Spleen (tissue), 11 donors: Measurements from ENCODE around the gene SDCBP2. TPM values are rescaled to one million over a fixed set of nuclear protein-coding genes. Genes with fewer than 3 reads are reported as not detected.

Experiments used
- DNase-seq: peaks from one replicate; pipeline ENCODE4 v3.0.0-alpha.2; 2020
- H3K27ac ChIP-seq, 8 donors: fragments of 200-600 bp; sonication (generic) in 7 of 8; 1 replicate in 4 of 8; 2 replicates in 4 of 8; pipeline versions ENCODE4 v1.5.0 to v1.8.0; 2016 to 2021; ENCODE audit warnings: inconsistent platforms in 4 of 8, mild to moderate bottlenecking in 4 of 8, moderate library complexity in 1 of 8
- H3K27me3 ChIP-seq, 7 donors: fragments of 200-600 bp; sonication (generic) in 6 of 7; replicated peaks in 1 of 7; 1 replicate in 4 of 7; 2 replicates in 3 of 7; pipeline versions ENCODE4 v1.5.0 to v1.8.0; 2016 to 2021; ENCODE audit warnings: inconsistent platforms in 3 of 7, mild to moderate bottlenecking in 1 of 7
- H3K36me3 ChIP-seq, 6 donors: fragments of 200-600 bp; sonication (generic) in 5 of 6; 1 replicate in 4 of 6; 2 replicates in 2 of 6; pipeline versions ENCODE4 v1.5.0 to v1.8.0; 2016 to 2021; ENCODE audit warnings: inconsistent platforms in 2 of 6
- H3K4me1 ChIP-seq, 6 donors: fragments of 200-600 bp; sonication (generic) in 5 of 6; 1 replicate in 3 of 6; 2 replicates in 3 of 6; pipeline versions ENCODE4 v1.5.0 to v1.8.0; 2016 to 2021; ENCODE audit warnings: inconsistent platforms in 3 of 6
- H3K4me3 ChIP-seq, 8 donors: fragments of 200-600 bp; sonication (generic) in 7 of 8; 1 replicate in 4 of 8; 2 replicates in 4 of 8; pipeline versions ENCODE4 v1.5.0 to v1.8.0; 2016 to 2021; ENCODE audit warnings: inconsistent platforms in 4 of 8, mild to moderate bottlenecking in 4 of 8, moderate library complexity in 2 of 8
- H3K9me3 ChIP-seq, 8 donors: fragments of 200-600 bp; sonication (generic) in 7 of 8; 1 replicate in 4 of 8; 2 replicates in 4 of 8; pipeline versions ENCODE4 v1.5.0 to v1.8.0; 2016 to 2021; ENCODE audit warnings: inconsistent platforms in 4 of 8
- POLR2A ChIP-seq, 3 donors: fragments of 450-650 bp; IDR thresholded peaks; one replicate each; pipeline ENCODE4 v1.5.1; 2017; ENCODE audit warnings: antibody characterized with exemption in 3 of 3, mild to moderate bottlenecking in 1 of 3
- POLR2AphosphoS5 ChIP-seq, 3 donors: sonication (generic); formaldehyde crosslinking; IDR thresholded peaks; one replicate each; pipeline ENCODE4 v1.5.1; 2017; ENCODE audit warnings: antibody characterized with exemption in 3 of 3
- WGBS, 5 donors: extraction: QIAGEN DNeasy Blood & Tissue Kit in 3 of 5; methylation state at CpG; one replicate each; pipeline versions ENCODE4 v1.1.5 to v1.1.7; 2013 to 2018; 5-methylcytosine and 5-hydroxymethylcytosine counted together
- intact Hi-C: fragments of 100-400 bp; cut with DNase I; formaldehyde crosslinking; loops from one replicate; pipeline ENCODE4 v1.15.0; 2023; ENCODE audit warnings: low total_unique reads
- polyA plus RNA-seq, 3 donors: library from polyadenylated mRNA; stranded (reverse); fragments of 200-250 nt; gene quantifications; one replicate each; pipeline ENCODE4 v1.2.1, GENCODE V29; 2013
- total RNA-seq, 7 donors: library from RNA; depleted of rRNA in 3 of 7; stranded (reverse); fragments of >200 nt in 3 of 7; fragmentation: NEBNext Ultra II Directional in 4 of 7; extraction: Animal tissue kit (Norgen Biotek cat#: 25700) in 4 of 7; gene quantifications; one replicate each; pipeline versions ENCODE4 v1.1.0 to v1.2.1, GENCODE V29; 2016 to 2021
- TF ChIP-seq, protein P1 (sequence below), 11 experiments: fragments of 200-600 bp in 7 of 11; fragments of 450-650 bp in 4 of 11; sonication (generic) in 4 of 11; IDR thresholded peaks in 8 of 11; conservative IDR thresholded peaks in 3 of 11; 1 replicate in 7 of 11; 2 replicates in 4 of 11; pipeline versions ENCODE4 v1.4.0 to v1.8.0; 2016 to 2021; ENCODE audit warnings: antibody characterized with exemption in 11 of 11, inconsistent platforms in 4 of 11, mild to moderate bottlenecking in 1 of 11
- donor health status: healthy with polysubstance abuse.
- donor health status: DM: no; HTN: no; CAD: no; lungs with moderate emphysema.
- donor health status: DM: no; HTN: no; CAD: no.
- donor health status: Bipolar disorder and iron deficiency.
- donor health status: healthy.
- donor health status: DM: no; HTN: no; CAD: no.
- donor health status: DM: yes; HTN: yes; CAD: no.

Gene SDCBP2
- total and polyA plus RNA-seq, 10 donors = 2.0 to 7.1 (median 3.3) TPM

DNA sequence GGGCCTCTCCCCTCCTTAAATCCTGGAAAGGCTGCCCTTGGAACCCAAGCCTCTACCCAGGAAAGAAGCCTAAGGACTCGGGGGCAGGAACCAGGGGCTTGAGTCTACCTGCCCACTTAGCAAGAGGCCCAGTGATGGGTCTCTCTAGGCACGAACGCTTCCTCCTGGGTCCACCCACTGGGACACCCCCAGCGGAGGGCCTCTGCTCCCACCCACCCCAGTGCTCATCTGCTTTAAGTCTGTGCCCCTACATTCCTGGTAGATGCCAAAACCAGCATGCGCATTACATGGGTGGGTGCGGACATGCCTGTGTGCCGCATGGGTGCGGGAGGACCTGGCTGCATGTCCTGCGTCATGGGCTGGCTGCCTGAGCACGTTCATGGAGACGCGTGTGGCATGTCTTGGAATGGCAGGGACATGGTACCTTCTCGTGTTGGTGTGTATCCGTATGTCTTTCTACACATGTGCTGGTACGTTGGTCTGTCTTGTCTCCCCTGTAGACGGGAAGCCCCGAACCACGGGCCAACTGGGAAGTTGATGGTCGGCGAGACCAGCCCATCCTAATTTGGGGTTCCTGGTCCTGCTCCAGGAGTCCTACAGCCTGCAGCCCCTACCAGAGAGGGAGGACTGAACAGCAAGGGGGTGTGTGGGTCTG, 33.5 kb downstream of the SDCBP2 start:
- no peaks in the 10 kb centered on the region for H3K4me1 ChIP-seq
- no peaks in the 10 kb centered on the region for H3K9me3 ChIP-seq
- no peaks in the 10 kb centered on the region for H3K27me3 ChIP-seq
- H3K36me3 ChIP-seq = no peaks in the 10 kb centered on the region
- intact Hi-C loops = no loop called here
- H3K27ac ChIP-seq = no peak overlapping the region
- DNase-seq = no peak
- no peak overlapping the region for H3K4me3 ChIP-seq
- TF ChIP-seq POLR2A (IDR thresholded peaks at IDR 0.05) (no peak), POLR2AphosphoS5 (IDR thresholded peaks at IDR 0.05) (no peak)
- TF ChIP-seq, protein P1, sequence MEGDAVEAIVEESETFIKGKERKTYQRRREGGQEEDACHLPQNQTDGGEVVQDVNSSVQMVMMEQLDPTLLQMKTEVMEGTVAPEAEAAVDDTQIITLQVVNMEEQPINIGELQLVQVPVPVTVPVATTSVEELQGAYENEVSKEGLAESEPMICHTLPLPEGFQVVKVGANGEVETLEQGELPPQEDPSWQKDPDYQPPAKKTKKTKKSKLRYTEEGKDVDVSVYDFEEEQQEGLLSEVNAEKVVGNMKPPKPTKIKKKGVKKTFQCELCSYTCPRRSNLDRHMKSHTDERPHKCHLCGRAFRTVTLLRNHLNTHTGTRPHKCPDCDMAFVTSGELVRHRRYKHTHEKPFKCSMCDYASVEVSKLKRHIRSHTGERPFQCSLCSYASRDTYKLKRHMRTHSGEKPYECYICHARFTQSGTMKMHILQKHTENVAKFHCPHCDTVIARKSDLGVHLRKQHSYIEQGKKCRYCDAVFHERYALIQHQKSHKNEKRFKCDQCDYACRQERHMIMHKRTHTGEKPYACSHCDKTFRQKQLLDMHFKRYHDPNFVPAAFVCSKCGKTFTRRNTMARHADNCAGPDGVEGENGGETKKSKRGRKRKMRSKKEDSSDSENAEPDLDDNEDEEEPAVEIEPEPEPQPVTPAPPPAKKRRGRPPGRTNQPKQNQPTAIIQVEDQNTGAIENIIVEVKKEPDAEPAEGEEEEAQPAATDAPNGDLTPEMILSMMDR (IDR thresholded peaks at IDR 0.05 in 8 of 11, conservative IDR thresholded peaks at IDR 0.05 in 3 of 11) = no peak
- WGBS, 5 donors = 89 to 97% (median 92%) methylated on average over 14 to 20 of the region's 20 CpGs

GRCh38 chr20:1294497-1294896, 34.4 kb downstream of the SDCBP2 start:
- WGBS, 5 donors = 88 to 99% (median 91%) methylated on average over 6 to 8 of the region's 8 CpGs
- TF ChIP-seq POLR2A (IDR thresholded peaks at IDR 0.05) = no peak
- TF ChIP-seq POLR2AphosphoS5 (IDR thresholded peaks at IDR 0.05) = no peak
- TF ChIP-seq, protein P1 (IDR thresholded peaks at IDR 0.05 in 8 of 11, conservative IDR thresholded peaks at IDR 0.05 in 3 of 11) = no peak
- Histone ChIP-seq H3K4me3 (no peak overlapping the region), H3K9me3 (no peaks in the 10 kb centered on the region), H3K4me1 (no peaks in the 10 kb centered on the region), H3K27me3 (no peaks in the 10 kb centered on the region), H3K36me3 (no peaks in the 10 kb centered on the region), H3K27ac (no peak overlapping the region)
- intact Hi-C loops = no loop called here
- DNase-seq = no peak

GRCh38 chr20:1293641-1294379, 35.1 kb downstream of the SDCBP2 start:
- Histone ChIP-seq H3K4me1 (no peaks in the 10 kb centered on the region), H3K36me3 (no peaks in the 10 kb centered on the region), H3K9me3 (no peaks in the 10 kb centered on the region), H3K4me3 (no peak overlapping the region), H3K27ac (no peak overlapping the region), H3K27me3 (no peaks in the 10 kb centered on the region)
- DNase-seq = peak; percentile 11
- intact Hi-C loops = no loop called here
- 82 to 88% (median 84%) methylated on average over 5 to 6 of the region's 6 CpGs for WGBS, 5 donors
- TF ChIP-seq POLR2AphosphoS5 (IDR thresholded peaks at IDR 0.05) = no peak
- TF ChIP-seq POLR2A (IDR thresholded peaks at IDR 0.05) = no peak
- TF ChIP-seq, protein P1 (IDR thresholded peaks at IDR 0.05 in 8 of 11, conservative IDR thresholded peaks at IDR 0.05 in 3 of 11) = no peak

DNA sequence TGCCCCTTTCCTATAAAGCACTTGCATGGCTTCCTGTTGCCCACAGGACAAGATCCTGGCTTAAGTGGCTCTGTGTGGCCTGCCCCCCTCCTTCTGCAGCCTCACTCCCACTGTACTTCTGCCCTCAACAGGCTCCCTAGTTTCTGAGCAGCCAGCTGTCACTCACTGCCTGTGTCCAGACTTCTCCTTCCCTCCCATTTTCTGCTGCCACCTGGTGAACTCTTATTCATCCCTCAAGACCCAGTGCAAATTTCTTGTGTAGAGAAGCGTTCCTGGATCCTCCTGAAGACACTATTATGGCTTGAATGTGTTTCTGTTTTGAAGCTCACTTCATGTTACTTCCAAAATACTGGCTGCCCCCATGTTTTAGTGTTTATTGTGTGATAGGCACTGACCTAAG, 36.3 kb downstream of the SDCBP2 start:
- Histone ChIP-seq H3K4me1 (no peaks in the 10 kb centered on the region), H3K27me3 (no peaks in the 10 kb centered on the region), H3K9me3 (no peaks in the 10 kb centered on the region), H3K36me3 (no peaks in the 10 kb centered on the region), H3K4me3 (no peak overlapping the region), H3K27ac (no peak overlapping the region)
- TF ChIP-seq POLR2AphosphoS5 (IDR thresholded peaks at IDR 0.05) (no peak), POLR2A (IDR thresholded peaks at IDR 0.05) (no peak)
- TF ChIP-seq, protein P1 (IDR thresholded peaks at IDR 0.05 in 8 of 11, conservative IDR thresholded peaks at IDR 0.05 in 3 of 11) = no peak
- WGBS, 5 donors = 86 to 96% (median 92%) methylated on average over 1 of the region's 1 CpG
- intact Hi-C loops = no loop called here
- no peak for DNase-seq
